ENCODE results near the gene P2RX3. TPM values are rescaled to one million over a fixed set of nuclear protein-coding genes. Genes with fewer than 3 reads are reported as not detected.

Gene P2RX3
- total RNA-seq, result 0.15 TPM in 1 of 2 replicates, not detected in the other

DNA sequence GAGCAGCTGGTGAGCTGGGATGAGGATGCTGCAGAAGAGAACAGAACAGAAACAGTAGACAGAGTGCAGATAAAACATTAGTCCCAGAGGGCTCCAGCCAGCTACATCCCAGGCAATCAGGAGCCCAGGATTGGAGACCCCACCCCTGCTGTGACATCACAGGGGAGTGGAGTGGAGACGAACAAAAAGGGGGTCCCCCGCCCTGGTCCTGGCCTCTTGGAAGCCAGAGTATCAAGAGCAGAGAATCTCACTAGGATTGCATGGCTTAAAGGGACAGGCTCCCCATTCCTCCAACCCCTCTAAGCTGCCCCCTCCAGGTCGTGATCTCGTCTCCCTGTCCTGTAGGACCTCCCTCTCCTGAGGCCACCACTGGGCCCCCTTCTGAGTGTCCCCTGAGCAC, at the start of gene P2RX3:
P2RX3 (plus strand) TSS at position 211 of the 400 bp plus-strand sequence. CDS start 199 bp downstream, outside the sequence.

DNA sequence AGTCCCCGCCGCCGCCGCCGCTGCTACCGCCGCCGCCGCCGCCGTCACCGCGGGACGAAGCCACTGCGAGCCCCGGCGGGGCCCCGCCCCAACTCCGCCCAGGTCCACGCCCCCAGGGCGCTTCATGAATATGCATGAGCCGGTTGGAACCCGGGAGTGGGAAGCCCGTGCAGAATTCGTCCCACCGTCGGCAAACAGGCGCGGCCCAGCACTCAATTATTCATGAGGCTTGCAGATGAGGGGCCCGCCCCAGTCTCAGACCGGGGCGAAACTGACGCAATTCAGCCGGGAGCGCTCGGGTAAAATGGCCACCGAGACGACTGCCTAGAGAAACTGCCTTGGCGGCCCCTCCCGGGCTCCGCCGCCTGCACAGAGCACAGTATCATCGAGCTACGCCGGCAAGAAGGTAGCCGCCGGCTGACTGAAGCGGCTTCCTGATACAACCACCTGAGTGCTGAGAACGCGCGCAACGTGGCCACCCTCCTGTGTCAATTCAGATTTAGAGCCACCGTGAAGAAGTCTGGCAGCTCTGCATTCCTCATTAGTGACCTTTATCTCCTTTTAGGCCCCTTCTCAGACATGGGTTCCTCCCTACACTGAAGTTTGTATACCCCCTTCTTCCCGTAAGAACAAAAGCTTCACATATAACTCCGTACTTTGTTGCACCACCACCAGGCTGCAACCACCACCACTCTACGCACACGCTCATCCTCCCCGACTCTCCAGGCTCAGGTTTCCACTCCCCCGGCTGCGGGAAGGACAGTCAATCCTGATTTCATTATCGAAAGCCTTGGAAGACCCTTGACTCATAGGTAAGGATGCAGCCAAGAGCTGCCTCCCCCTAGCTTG, 13.0 kb upstream of the P2RX3 start, which contains the start of gene TNKS1BP1:
TNKS1BP1 (minus strand) TSS at position 67 of the 849 bp plus-strand sequence. CDS start 3,067 bp downstream, outside the sequence.

DNA sequence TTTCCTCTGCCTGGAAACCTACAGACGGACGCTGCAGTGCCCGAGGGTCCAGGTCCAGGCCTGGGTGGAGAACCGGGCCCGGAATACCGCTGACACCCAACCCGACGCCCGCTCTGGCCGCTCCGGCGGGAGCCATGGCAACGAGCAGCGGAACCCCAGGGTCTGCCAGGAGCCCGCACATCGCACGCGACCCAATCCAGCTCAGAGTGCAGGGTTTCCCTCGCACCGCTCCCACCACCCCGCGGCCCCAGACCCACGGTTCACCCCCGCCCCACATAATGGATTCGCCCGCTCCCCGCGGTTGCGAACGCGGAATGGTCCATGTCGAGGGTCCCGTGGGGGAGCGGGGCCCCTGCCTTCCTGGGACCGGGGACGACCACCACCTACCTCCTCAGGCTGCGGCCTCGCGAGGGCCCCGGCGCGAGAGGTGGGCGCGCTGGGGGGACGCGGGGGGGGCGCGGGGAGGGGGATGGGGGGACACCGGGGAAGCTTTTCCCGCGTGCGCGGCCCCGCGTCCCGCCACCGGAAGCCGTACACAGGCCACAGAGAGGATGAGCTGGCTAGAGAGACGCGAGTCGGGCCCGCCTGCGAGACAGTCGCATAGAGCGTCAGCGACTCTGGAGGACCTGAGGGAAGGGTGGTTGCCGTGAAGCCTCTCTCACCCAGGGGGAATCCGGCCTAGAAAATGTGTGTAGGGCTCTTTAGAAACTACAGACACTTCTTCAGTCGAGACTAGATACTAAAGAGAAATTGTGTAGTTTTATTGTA, 2.6 kb upstream of the P2RX3 start, which contains the start of gene SSRP1:
SSRP1 (minus strand) TSS at position 550 of the 768 bp plus-strand sequence. CDS start 771 bp downstream, outside the sequence.

DNA sequence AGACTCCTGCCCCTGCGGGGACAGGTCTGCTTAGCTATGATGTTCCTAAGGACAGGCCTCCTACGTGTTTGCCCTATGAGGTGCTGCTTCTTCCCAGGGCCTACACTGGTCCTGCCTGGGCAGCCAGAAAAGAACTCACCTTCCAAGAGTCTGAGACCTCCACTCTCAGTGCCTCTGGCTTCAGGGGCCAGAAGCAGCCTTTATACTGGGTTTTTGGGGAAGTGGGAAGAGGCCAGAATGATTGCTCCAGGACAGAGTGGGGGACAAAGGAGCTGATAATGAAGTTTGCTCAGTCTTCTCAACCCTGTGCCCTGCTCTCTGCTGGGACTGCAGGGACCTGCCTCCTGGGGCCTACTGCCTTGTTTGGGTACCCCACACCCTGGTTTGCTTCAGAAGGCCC, 42.8 kb downstream of the P2RX3 start, which contains the start of gene PRG3:
PRG3 (minus strand) TSS at position 176 of the 400 bp plus-strand sequence. CDS start 442 bp downstream, outside the sequence.

DNA sequence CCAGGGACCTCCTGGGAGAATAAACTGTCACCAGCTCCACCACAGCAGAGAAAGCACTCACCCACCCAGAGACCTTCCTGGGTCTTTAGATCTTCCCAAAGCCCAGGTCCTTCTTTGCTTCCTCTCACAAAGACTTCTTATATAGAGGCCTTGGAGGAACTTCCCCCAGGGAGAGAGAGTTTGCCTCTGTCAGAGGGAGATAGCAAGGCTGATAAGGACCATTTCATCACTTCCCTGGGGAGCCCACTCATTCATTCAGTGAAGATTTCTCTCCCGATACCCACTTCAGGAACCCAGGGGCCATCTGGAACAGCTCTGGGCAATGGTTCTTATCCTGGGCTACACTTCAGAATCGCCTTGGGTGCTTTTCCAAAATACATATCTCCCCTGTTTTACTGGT, 52.4 kb downstream of the P2RX3 start, which contains the start of gene PRG2:
PRG2 (minus strand) TSS at position 116 of the 400 bp plus-strand sequence. CDS start 706 bp downstream, outside the sequence.

Other genes with a start within 250 kb of the P2RX3 start
- gene LRRC55, start 156.4 kb upstream of the P2RX3 start, total RNA-seq, result not detected in 2 replicates
- gene APLNR, start 101.1 kb upstream of the P2RX3 start, total RNA-seq, result not detected in 2 replicates
- 60.4 and 70.6 TPM in 2 replicates for gene TNKS1BP1, start 13.4 kb upstream of the P2RX3 start, total RNA-seq
- gene SSRP1, start 2.5 kb upstream of the P2RX3 start, total RNA-seq, result 140 and 147 TPM in 2 replicates
- gene PRG3, start 42.8 kb downstream of the P2RX3 start, total RNA-seq, result not detected in 2 replicates
- not detected in 2 replicates for gene PRG2, start 52.3 kb downstream of the P2RX3 start, total RNA-seq
- 64.2 and 82.5 TPM in 2 replicates for gene SLC43A3, start 88.8 kb downstream of the P2RX3 start, total RNA-seq
- gene RTN4RL2, start 122.2 kb downstream of the P2RX3 start, total RNA-seq, result 1.3 TPM in 2 replicates
- gene SLC43A1, start 177.3 kb downstream of the P2RX3 start, total RNA-seq, result 17.1 and 18.8 TPM in 2 replicates
- 53.1 and 56.5 TPM in 2 replicates for gene TIMM10, start 192.4 kb downstream of the P2RX3 start, total RNA-seq
- gene SMTNL1, start 199.2 kb downstream of the P2RX3 start, total RNA-seq, result not detected in 2 replicates
- 35.1 and 41.9 TPM in 2 replicates for gene UBE2L6, start 229.3 kb downstream of the P2RX3 start, total RNA-seq